Ascending aorta (tissue), 2 donors: Measurements from ENCODE around the gene SMPD2. TPM values are rescaled to one million over a fixed set of nuclear protein-coding genes. Genes with fewer than 3 reads are reported as not detected.

Experiments used
- DNase-seq, 2 donors: peaks; one replicate each; pipeline ENCODE4 v3.0.0-alpha.2; 2019; ENCODE audit warnings: low spot score in 2 of 2
- H3K27ac ChIP-seq, 2 donors: fragments of 200-600 bp; sonication (generic); one replicate each; pipeline ENCODE4 v1.5.1; 2016 to 2017; ENCODE audit warnings: mild to moderate bottlenecking in 1 of 2
- H3K27me3 ChIP-seq: fragments of 200-600 bp; sonication (generic); one replicate; pipeline ENCODE4 v1.5.1; 2017
- H3K36me3 ChIP-seq, 2 donors: fragments of 200-600 bp; sonication (generic); one replicate each; pipeline ENCODE4 v1.5.1; 2016
- H3K4me1 ChIP-seq, 2 donors: fragments of 200-600 bp; sonication (generic); one replicate each; pipeline ENCODE4 v1.5.1; 2016 to 2017; ENCODE audit warnings: mild to moderate bottlenecking in 1 of 2
- H3K4me3 ChIP-seq, 2 donors: fragments of 200-600 bp; sonication (generic); one replicate each; pipeline ENCODE4 v1.5.1; 2016 to 2017; ENCODE audit warnings: mild to moderate bottlenecking in 1 of 2
- H3K9me3 ChIP-seq, 2 donors: fragments of 200-600 bp; sonication (generic); one replicate each; pipeline ENCODE4 v1.5.1; 2016
- CTCF ChIP-seq, 3 experiments: fragments of 200-600 bp in 2 of 3; fragments of 450-650 bp in 1 of 3; sonication (generic) in 2 of 3; IDR thresholded peaks; one replicate each; pipeline ENCODE4 v1.5.1; 2016 to 2019; ENCODE audit warnings: antibody characterized with exemption in 3 of 3, mild to moderate bottlenecking in 1 of 3, moderate library complexity in 1 of 3
- intact Hi-C: fragments of 100-400 bp; cut with DNase I; formaldehyde crosslinking; loops from one replicate; pipeline ENCODE4 v1.15.1; 2023
- total RNA-seq: library from RNA; depleted of rRNA; stranded (reverse); fragments of >200 nt; gene quantifications from one replicate; pipeline ENCODE4 v1.1.0, GENCODE V29; 2016

The SMPD2 gene
- total RNA-seq, 1 donor from 2014 or later = 14.2 TPM

- DNase-seq = peak in 1 of 2 donors; percentile 85
- H3K9me3 ChIP-seq = no peaks in the 10 kb centered on the region
- H3K4me1 ChIP-seq = peaks cover 14 to 20% of the 10 kb centered on the region in 2 donors
- H3K27ac ChIP-seq = peak overlapping the region; percentile 84 to 88
- H3K36me3 ChIP-seq = peaks cover 5 to 26% of the 10 kb centered on the region in 2 donors
- no peak for TF ChIP-seq CTCF (IDR thresholded peaks at IDR 0.05)
- peak overlapping the region; percentile 79 to 82 for H3K4me3 ChIP-seq
- H3K27me3 ChIP-seq = no peaks in the 10 kb centered on the region
- intact Hi-C loops = loop anchor here (1.0 to 5.0 kb wide), 3 partner anchors 14 to 72 kb away; partner anchors contain the start of genes CD164, PPIL6, SMPD2 and ZBTB24
Observed at GRCh38 chr6:109454496-109455436, 14.2 kb downstream of the SMPD2 start.

DNA sequence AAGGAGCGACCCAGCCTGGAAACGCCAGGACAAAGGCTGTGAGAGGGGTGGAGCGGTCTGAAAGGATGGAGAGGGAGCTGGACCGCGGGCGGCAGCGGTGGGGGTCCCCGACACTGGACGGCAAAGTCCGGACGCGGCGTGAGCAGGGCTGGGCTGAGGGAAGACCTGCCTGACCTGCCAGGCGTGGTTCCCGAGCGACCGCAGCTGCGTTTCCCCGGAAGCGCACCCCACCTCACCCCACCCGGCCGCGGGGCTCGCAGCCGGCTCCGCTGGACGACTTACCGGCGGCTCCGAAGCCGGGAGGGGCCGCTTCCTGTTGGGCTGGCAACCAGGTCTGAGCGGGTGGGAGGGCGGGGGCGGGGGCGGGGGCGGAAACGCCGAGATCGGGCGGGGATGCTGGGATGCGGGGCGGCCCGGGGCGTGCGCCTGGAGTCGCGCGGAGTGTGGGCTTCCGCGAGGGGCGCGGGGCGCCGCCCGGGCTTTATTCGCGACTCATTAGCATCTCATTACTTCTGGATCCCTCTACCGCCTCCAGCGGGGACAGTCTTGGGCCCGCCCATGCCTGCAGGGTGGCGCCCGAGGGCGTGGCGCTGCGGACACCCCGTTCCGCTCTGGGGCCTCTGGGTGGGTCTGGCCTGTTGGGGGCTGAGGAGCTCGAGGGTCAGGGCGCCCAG, 15.1 kb downstream of the SMPD2 start, which contains the start of gene MICAL1:
Gene MICAL1 (minus strand): TSS at position 336 of the 674 bp plus-strand sequence. CDS start 1,576 bp downstream, outside the sequence.
- peak in 1 of 2 donors; percentile 88 for DNase-seq
- H3K9me3 ChIP-seq = no peaks in the 10 kb centered on the region
- H3K4me3 ChIP-seq = peak within 1 kb of the TSS; percentile 79 to 82
- H3K27me3 ChIP-seq = no peaks in the 10 kb centered on the region
- intact Hi-C loops = loop anchor here (1.0 to 5.0 kb wide), 4 partner anchors 15 to 361 kb away; partner anchors contain the start of genes CD164, CEP57L1, PPIL6 and SESN1
- peaks cover 5 to 20% of the 10 kb centered on the region in 2 donors for H3K36me3 ChIP-seq
- TF ChIP-seq CTCF (IDR thresholded peaks at IDR 0.05) = peak; percentile 22 to 45 (median 31)
- H3K4me1 ChIP-seq = peaks cover 14 to 20% of the 10 kb centered on the region in 2 donors
- peak within 1 kb of the TSS; percentile 84 to 88 for H3K27ac ChIP-seq

- Histone ChIP-seq H3K4me1 (peaks cover 14 to 20% of the 10 kb centered on the region in 2 donors), H3K4me3 (peak overlapping the region; percentile 79 to 82), H3K27me3 (no peaks in the 10 kb centered on the region), H3K36me3 (peaks cover 5 to 22% of the 10 kb centered on the region in 2 donors), H3K9me3 (no peaks in the 10 kb centered on the region), H3K27ac (peak overlapping the region; percentile 84 to 88)
- intact Hi-C loops = loop anchor here (2.0 to 5.0 kb wide), 2 partner anchors 74 to 361 kb away; partner anchors contain the start of genes CD164, CEP57L1 and SESN1
- no peak for TF ChIP-seq CTCF (IDR thresholded peaks at IDR 0.05)
- no peak for DNase-seq
Observed at GRCh38 chr6:109456111-109456583, 15.6 kb downstream of the SMPD2 start.

- Histone ChIP-seq H3K4me1 (peaks cover 14 to 20% of the 10 kb centered on the region in 2 donors), H3K4me3 (peak overlapping the region; percentile 79 to 82), H3K9me3 (no peaks in the 10 kb centered on the region), H3K36me3 (peaks cover 1 to 18% of the 10 kb centered on the region in 2 donors), H3K27ac (peak overlapping the region; percentile 84 to 88), H3K27me3 (no peaks in the 10 kb centered on the region)
- intact Hi-C loops = loop anchor here (2.0 to 5.0 kb wide), 2 partner anchors 75 to 362 kb away; partner anchors contain the start of genes CD164, CEP57L1 and SESN1
- DNase-seq = peak in 1 of 2 donors; percentile 88
- no peak for TF ChIP-seq CTCF (IDR thresholded peaks at IDR 0.05)
Observed at GRCh38 chr6:109456710-109457561, 16.4 kb downstream of the SMPD2 start.
